Left kidney (tissue), 2 donors: Measurements from ENCODE around the gene RASSF8. TPM values are rescaled to one million over a fixed set of nuclear protein-coding genes. Genes with fewer than 3 reads are reported as not detected.

Experiments used
- DNase-seq: peaks from one replicate; pipeline ENCODE4 v3.0.0-alpha.2; 2013
- polyA plus RNA-seq: library from polyadenylated mRNA; unstranded; fragments of 120-200 nt; gene quantifications from one replicate; pipeline ENCODE4 v1.2.1, GENCODE V29; 2013; ENCODE audit not compliant: insufficient read length

RASSF8 gene
- polyA plus RNA-seq, 1 donor = 83.8 TPM

DNA sequence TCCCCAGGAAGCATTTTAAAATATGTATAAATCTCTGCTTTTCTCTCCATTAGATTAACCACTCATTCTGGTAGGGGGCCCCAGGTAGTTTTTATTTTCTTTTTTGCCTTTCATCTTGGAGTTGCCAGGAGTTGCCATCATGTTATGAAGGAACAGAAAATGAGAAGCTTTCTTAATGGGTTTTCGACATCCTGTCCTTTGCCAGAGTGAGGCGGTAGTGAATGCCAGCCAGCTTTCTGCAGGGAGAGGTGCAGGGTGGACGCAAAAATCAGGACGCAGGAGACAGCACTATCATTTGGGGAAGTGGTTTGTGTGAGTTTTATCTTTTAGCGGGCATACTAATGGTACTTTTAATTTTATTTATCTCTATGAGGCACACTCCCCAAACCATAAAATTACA lies 1.7 kb downstream of the RASSF8 start:
- DNase-seq = no peak

DNA sequence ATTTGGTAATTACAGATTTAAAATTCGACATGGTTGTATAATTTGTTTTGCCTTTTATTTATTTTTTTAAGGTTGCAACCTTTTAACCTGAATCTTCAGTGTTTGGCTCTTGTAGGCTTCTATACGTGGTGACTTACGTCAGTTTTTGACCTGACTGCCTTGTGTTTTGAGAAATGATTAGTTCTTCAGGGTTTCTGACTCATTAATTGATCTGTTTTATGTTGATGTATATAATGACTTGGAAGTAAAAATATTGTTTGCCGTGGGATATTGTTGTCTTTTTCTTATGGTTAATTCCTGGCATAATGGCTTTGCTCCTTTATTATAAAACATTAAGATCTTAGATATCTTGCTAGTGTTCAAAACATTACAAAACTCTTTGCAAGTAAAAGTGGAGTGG lies 2.5 kb downstream of the RASSF8 start:
- DNase-seq = no peak

DNA sequence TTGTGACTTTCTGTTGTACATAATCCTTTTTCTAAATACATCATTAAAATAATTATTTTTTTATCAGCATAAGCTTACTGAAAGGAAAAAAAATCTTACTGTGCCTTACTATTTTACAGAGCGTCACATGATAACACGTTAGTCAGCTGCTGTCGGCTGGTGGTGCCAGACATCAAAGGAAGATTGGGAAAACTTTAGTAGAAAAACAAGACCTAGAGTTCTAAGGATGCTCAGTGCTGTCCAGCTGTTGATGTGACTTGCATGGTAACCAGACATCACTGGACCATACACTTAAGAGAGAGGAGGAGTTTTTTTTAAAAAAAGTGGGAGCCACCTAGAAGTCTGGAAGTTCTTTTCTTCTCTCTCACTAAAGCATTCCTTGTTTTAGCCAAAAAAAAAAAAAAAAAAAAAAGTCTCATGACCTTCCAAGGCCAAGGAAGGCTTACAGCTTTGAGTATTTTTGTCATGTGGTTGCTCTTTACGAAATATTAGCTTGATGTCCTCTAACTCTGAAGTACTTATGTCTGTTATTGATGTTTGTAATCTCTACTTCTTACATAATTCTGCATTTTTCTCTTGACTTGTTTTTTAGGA lies 4.5 kb downstream of the RASSF8 start:
- DNase-seq = no peak

DNA sequence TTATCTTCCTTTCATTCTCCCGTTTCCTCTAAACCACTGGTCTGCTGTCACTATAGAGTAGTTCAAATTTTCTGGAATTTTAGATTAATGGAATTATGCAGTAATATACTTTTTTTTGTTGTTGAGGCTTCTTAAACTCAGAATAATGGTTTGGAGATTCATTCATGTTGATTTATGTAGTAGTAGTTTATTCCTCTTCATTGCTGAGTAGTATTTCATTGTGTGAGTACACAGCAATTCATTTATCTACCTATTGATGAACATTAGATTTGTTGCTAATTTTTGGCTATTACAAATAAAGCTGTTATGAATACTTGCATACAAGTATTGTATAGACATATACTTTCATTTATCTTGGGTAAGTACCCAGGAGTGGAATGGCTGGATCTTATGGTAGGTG lies 7.2 kb downstream of the RASSF8 start:
- no peak for DNase-seq

DNA sequence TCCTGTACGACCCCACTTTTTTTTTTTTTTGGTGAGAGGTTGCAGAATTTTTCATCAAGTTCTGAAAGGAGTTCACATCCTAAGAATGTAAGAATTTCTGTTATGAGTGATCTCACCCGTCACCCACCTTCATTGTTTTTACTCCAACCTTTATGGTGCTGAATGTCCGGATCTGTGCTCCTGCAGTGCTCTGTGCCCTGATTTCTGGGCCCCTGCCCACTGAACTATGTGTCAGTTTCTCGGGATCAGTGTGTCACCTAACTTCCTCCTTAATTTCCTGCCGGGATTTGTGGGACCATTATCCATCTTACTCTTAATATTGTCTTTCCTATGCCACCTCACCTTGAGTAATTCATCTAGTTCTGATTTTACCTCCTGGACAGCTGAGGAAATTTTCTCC lies 11.6 kb downstream of the RASSF8 start:
- no peak for DNase-seq

DNA sequence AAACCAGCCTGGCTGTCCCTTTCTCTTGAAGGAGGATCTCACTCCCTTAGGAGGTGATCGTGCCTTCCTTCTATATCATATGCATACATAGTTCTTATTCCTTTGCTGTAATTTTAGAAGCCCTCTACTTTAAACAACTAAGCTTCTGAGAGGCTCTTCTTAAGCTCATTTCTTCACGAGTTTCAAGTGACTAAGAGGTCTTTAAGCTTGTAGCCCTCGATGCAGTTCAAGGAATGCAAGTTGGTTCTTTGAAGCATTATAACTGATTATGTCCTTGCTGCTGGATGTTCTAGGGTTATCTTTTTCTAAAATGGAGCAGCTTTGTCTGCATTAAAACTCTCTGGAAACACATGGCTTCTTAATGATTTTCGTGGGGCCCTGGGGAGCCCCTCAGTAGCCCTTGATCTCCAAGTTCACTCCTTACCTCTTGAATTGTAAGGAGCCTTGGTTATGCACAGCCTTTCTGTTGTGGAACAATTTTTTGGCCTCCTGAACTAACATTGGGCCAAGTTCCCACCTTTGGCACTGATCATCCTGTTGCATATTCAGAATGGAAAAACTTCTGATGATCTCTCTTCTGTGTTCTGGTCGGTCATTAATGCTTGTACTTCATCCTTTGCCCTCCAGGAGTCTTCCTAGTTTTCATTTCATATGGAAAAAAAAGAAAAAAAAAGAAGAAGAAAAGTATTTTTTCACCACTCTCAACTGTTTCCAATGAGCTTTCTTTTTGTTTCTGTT lies 12.6 kb downstream of the RASSF8 start:
- no peak for DNase-seq

DNA sequence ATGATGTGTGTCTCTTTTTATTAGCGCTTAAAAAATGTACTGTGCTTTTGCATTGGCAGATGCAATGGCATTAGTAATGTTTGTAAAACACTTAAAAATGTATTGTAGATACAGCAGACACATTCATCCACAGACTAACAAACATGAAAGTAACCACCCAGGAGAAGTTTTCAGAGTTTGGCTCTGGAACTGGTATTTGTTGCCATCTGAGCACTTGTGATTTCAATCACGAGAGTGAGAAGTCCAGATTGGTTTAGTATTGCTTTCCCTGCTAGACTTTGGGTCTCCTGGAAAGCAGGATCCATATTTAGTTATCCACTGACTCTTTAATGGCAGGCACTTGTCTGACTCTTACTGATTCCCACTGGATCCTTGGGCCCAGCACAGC lies 13.2 kb downstream of the RASSF8 start:
- DNase-seq = no peak

DNA sequence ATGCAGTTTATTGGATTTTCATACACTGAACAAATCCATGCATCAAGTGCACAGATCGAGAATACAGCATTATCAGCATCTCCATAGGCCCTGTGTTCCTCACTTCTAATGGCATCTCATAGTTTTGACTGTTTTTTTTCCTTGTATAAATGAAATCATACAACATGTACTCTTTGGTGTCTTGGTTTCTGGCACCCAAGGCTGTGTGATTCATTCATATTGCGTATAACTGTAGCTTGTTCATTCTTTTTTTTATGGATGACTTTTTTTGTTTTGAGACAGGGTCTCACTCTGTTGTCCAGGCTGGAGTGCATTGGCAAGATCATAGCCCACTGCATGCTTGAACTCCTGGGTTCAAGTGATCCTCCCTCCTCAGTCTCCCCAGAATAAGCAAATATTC lies 14.3 kb downstream of the RASSF8 start:
- no peak for DNase-seq

DNA sequence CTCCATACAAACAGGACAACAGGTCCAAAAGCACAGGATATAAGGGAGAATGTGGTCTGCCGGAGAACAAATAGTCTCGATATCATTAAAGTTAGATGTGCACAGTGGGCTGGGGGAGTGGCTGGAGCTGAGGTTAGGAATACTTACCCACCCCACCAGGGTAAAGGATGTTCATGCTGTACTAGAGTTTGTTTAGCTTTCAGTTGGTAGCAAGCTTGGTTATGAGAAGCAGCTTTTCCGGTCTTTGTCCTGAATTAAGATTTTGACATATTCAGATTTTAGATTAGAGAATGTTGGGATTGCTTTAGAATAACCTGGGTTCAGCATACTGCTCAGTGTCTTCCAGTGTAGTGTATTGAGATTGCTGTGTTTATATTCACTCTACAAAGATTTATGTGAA lies 16.7 kb downstream of the RASSF8 start:
- no peak for DNase-seq

DNA sequence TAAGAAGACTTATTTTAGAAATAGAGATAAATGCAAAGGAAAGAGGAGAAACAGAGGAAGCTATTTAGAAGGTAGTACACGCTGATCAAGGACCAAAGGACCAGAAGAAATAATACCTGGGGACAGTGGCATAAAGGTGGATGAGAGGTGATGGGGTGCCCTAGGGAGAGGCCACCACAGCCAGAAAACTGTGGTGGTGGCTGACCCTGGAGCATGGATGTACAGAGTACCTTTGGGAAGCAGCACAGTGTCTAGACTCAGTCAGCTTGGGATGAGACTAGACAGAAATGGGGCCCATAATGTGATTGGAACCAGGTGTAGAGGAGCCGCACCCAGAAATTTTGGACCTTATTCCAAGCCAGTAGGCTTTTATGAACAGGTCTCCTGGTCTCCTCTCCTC lies 17.2 kb downstream of the RASSF8 start:
- DNase-seq = no peak

DNA sequence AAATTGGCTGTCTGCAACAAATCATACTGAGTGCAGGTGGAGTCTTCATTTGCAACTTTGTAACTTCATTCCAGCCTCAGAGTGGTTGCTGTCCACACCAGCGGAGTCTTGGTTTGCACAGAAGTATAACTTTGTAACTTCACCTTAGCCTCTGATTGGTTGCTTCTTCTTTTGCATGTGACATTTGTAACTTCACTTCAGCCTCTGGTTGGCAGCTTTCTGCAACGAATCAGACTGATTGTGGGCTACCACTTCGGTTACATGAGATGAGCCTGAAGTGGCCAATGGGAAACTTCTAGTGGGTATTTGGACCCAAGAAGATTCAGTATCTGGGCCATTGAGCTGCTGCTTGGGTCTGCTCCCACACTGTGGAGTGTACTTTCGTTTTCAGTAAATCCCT lies 17.8 kb downstream of the RASSF8 start:
- no peak for DNase-seq

DNA sequence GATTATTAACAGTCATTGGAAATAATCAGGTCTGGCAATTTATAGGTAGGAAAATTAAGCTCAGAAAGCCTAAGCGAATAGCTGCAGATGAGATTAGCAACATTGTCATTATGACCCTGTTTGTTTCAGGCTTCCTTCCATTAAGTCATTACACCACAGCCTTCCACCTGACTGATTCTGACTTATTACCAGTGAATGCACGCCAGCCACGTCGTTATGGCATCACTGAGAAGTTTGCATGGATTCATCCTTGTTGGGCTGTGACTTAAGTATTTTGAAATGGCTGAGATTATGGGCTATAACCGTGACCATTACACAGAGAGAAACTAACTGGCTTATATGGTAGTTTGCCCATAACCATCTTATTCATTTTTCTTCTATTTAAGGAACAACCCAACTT lies 18.6 kb downstream of the RASSF8 start:
- DNase-seq = no peak

DNA sequence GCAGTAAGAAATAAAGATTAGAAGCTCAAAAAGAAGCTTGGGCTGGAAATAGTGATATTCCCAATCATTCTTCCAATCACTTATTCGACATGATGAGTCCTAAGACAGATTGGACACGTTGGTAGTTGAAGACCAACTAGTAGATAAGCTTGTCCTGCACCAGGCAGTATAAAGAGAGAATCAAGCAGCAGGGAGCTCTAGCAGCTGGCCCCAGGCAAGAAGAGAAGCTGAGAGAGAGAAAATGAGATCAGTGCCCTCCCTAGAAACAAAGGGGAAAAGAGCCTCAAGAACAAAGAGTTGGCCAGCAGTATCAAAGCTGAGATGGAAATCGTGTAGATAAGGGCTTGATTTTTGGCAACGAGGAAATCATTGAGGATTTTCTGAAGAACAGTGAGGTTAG lies 20.6 kb downstream of the RASSF8 start:
- DNase-seq = no peak

DNA sequence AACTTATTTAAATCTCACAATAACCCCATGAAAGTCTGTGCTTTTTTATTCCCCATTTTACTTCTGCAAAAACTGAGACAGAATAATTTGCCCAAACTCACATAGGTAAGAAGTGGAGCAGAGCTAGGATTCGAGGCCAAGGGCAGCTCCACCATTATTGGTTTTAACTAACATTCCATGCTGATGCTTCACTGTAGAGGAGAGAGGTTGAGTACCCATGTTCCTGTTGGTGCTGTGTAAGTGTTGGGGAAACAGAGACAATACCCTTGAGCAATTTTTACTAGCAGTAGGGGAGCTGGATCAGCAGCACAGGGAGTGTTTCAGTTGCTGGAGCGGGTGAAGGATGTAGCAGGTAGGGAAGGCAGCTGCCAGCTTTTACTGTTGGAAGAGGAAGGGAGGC lies 21.1 kb downstream of the RASSF8 start:
- DNase-seq = no peak

DNA sequence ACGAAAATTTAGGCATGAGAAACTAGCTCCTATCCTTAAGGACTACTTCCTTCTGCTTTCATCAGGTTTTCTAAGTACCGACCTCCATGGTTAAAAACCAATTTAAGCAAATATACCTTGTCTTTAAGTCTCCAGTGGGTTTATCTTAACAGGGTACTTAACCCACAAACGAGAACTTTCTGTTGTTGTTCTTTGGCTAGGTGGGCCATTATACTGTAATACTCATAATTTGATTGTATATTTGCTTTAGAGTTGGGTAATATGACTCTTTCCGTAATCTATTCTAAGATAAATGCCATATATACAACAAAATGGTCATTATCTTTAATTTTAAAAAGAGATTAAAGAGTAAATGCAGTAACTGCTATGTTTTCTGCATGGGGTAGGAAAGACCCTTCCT lies 21.6 kb downstream of the RASSF8 start:
- no peak for DNase-seq

DNA sequence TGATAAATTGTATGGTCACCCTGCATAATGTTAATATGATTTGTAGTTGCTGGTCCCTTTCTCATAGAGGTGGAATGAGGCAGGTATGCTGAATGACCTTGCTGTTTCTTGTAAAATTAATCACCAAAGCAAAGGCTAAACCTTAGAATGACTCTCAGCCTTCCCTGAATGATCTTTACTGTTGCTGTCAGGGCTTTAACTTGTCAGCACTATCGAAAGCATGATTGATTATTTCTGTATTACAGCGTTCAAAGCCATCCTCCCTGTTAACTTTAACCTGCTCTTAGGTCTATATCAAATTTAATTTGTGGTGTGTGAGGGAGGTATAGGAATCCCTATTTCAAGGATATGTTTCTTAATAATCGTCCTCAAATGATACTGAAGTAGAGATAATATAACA lies 23.1 kb downstream of the RASSF8 start:
- DNase-seq = no peak

DNA sequence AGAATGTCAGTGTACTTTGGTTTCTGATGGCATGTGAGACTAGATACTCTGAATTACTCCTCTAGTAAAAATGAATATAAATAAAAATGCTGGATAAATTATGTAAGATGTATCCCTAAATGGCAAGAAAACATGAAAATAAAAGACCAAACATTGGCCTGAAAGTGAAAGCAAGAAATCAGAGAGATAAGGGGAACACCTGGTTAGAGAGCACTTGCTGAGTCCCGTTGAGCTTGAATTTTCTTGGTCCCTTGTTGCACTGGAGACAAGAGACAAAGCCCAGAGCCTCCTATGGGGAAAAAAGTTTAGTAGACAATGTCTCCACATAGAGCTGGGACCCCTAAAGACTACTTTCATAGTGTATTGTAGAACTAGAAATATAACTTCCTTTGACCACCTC lies 23.9 kb downstream of the RASSF8 start:
- no peak for DNase-seq

DNA sequence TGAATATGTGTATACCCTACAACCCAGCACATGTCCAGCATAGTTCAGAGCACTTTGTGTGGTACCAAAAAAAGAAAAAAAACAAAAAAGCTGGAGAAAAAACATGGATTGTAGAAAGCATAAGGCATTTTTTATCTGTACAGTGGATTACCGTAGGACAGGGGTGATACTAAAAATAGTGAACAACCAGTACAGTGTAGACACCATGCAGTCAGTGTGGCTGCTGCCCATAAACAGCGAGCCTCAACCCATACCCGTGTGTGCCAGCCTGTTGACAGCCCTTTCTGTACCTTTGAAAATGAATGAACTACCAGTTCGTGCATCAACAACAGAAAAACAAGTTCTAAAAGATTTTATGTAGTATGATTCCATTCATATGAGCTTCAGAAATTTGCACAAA lies 25.1 kb downstream of the RASSF8 start:
- no peak for DNase-seq

DNA sequence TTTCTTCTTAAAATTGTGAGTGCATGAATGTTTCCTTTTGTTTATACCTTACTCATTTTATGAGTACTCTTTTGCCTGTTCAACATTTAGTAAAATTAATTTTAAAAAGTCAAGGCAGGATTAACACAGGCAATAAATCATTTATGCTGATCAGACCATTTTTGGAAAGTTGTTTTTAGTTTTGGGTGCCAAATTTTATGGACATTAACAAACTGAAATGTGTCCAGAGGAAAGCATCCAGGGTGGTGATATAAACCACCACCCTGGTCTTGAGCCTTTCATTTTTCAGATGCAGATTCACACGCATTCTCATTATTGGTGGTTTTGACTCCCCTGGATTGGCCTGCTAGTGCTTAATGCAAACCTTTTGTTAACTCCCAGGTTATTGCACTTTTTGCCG lies 26.3 kb downstream of the RASSF8 start:
- no peak for DNase-seq

DNA sequence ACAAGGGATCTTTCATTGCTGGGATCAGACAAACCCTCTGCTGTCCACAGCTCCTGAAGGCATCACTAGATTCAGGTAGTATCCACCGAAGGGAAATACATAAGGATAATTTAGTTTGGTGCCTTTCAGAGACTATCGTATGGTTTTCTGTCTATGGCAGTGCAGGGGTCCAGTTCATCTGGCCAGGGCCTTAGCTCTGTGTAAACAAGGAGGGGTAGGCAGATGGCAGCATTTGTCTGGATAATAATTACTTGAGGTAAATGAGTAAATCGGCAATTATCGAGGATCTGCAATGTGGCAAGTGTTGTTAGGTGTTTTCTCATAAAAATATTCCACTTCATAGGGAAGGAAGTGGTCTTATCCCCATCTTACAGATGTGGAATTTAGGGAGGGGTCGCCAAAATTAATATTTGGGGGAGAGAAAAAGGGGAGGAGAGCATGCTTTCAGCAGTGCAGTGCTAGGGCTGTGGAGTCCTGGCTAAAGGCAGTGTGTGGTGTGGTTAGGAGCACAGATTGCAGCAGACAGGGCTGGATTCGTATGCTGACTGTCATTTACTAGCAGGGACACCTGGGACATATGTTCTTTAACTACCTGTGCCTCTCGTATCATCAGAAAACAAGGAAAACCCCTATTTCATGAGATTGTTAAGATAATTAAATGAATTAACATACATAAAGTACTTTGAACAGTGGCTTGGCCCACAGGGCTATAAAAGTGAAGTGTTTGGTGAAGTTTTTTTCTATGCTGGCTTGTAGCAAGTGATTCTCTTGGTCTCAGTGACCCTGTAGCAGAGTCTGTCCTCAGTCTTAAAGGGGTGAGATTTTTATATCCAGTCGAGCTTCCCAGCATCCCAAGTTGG lies 27.1 kb downstream of the RASSF8 start:
- no peak for DNase-seq

DNA sequence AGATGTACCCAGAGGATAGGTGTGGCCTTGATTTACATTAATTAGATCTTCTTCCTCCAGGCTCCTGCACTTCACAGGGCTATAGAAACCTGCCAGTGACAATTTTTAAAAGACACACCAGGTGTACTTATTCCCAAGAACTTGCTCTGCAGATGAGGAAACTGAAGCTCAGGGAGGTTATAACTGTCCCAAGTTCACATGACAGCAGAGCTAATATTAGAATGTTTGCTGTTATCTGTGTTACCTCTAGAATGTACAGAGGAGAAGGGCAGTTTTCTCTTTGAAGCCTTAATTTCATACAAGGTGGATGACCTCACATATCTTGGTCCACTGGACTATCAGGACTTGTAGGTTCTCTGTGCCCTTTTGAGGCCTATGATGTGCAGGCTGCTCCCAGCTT lies 27.7 kb downstream of the RASSF8 start:
- DNase-seq = no peak

DNA sequence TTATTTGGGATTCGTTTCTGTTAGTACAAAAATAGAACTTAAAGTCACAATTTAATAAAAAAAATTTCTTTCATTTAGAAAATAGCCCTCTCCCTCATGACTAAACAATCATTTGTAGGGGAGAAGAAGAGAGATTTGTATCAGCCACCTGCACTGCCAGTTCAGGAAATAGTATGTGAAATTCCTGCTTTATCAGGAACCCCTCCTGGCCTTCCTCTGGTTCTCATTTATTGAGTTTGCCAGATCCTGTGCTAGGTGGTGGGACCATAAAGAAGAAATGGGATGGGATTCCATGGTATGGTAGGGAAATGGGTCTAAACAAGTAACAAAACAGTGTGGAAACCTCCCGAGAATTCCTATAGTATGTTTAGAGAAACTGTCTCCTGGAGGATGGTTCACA lies 30.0 kb downstream of the RASSF8 start:
- DNase-seq = no peak

DNA sequence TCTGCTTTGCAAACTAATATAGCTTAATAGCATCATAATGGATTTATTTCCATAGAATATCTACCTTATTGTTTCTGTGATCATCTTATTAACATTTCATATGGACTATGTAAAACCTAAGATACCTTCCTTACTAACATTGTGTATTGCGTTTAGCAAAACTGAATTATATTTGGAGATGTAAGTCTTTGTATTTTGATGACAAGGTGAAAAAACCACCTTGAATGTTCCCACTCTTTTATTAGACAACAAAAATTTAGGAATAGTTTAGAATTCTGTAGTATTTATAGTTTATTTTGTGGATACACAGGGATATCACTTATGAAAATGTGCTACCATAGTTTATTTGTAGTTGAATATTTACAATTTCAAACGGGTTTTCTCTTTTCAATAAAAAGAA lies 32.0 kb downstream of the RASSF8 start:
- no peak for DNase-seq
